Measurements from ENCODE around the gene HPX. TPM values are rescaled to one million over a fixed set of nuclear protein-coding genes. Genes with fewer than 3 reads are reported as not detected.

HPX gene
- total and polyA plus RNA-seq, 4 donors: 2,251 to 9,224 (median 5,760) TPM

DNA sequence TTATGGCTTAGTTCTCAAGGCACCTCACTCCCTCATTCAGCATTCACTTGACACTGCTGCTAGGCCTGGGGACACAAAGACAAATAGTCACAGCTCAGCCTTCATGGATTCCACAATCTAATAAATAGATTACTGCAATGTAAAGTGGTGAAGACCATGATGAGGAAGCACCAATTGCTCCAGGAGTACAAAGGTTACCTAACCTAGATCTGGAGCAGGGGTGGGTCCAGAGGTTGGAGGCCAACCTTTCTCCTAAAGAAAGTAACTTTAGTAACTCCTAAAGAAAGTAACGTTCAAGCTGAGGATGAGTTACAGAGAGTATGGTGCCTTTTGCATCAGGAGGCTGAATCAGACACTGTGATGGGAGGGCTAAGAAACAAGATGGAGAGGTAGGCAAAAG is 28.8 kb upstream of the HPX start:
- no peaks in the 10 kb centered on the region for H3K27me3 ChIP-seq (ENCODE audit: control insufficient read depth in 4 of 4, insufficient read depth in 4 of 4, low read length in 3 of 4)
- H3K36me3 ChIP-seq (ENCODE audit: control insufficient read depth in 4 of 4, insufficient read depth in 3 of 4, low read depth in 1 of 4, low read length in 3 of 4): no peaks in the 10 kb centered on the region
- TF ChIP-seq SP1 (IDR thresholded peaks at IDR 0.05): no peak
- TF ChIP-seq, protein P1, sequence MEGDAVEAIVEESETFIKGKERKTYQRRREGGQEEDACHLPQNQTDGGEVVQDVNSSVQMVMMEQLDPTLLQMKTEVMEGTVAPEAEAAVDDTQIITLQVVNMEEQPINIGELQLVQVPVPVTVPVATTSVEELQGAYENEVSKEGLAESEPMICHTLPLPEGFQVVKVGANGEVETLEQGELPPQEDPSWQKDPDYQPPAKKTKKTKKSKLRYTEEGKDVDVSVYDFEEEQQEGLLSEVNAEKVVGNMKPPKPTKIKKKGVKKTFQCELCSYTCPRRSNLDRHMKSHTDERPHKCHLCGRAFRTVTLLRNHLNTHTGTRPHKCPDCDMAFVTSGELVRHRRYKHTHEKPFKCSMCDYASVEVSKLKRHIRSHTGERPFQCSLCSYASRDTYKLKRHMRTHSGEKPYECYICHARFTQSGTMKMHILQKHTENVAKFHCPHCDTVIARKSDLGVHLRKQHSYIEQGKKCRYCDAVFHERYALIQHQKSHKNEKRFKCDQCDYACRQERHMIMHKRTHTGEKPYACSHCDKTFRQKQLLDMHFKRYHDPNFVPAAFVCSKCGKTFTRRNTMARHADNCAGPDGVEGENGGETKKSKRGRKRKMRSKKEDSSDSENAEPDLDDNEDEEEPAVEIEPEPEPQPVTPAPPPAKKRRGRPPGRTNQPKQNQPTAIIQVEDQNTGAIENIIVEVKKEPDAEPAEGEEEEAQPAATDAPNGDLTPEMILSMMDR (IDR thresholded peaks at IDR 0.05; ENCODE audit: low read depth, low read length, missing input control): no peak
- TF ChIP-seq RAD21 (IDR thresholded peaks at IDR 0.05): no peak
- no peak for TF ChIP-seq HNF4A (conservative IDR thresholded peaks at IDR 0.05)
- TF ChIP-seq FOXA1 (IDR thresholded peaks at IDR 0.05): no peak
- no peak for TF ChIP-seq TAF1 (conservative IDR thresholded peaks at IDR 0.05)
- TF ChIP-seq YY1 (IDR thresholded peaks at IDR 0.05): no peak
- no peak for TF ChIP-seq NR2F2 (IDR thresholded peaks at IDR 0.05)
- 88% methylated on average over 1 of the region's 1 CpG for WGBS
- DNase-seq (ENCODE audit: low spot score): no peak
- no peak overlapping the region for H3K27ac ChIP-seq (ENCODE audit: low read depth in 1 of 2, low read length in 2 of 2)
- no peaks in the 10 kb centered on the region for H3K9me3 ChIP-seq (ENCODE audit: control insufficient read depth in 4 of 4, low read length in 3 of 4)
- no peak overlapping the region for H3K4me3 ChIP-seq (ENCODE audit: low read depth in 1 of 3, low read length in 3 of 3)
- H3K4me1 ChIP-seq (ENCODE audit: control insufficient read depth in 4 of 4, insufficient read depth in 4 of 4, low read length in 3 of 4): peaks cover 5 to 18% (median 10%) of the 10 kb centered on the region in 4 donors
- no peak overlapping the region for H3K9ac ChIP-seq (ENCODE audit: low read depth in 1 of 2, low read length in 2 of 2)

DNA sequence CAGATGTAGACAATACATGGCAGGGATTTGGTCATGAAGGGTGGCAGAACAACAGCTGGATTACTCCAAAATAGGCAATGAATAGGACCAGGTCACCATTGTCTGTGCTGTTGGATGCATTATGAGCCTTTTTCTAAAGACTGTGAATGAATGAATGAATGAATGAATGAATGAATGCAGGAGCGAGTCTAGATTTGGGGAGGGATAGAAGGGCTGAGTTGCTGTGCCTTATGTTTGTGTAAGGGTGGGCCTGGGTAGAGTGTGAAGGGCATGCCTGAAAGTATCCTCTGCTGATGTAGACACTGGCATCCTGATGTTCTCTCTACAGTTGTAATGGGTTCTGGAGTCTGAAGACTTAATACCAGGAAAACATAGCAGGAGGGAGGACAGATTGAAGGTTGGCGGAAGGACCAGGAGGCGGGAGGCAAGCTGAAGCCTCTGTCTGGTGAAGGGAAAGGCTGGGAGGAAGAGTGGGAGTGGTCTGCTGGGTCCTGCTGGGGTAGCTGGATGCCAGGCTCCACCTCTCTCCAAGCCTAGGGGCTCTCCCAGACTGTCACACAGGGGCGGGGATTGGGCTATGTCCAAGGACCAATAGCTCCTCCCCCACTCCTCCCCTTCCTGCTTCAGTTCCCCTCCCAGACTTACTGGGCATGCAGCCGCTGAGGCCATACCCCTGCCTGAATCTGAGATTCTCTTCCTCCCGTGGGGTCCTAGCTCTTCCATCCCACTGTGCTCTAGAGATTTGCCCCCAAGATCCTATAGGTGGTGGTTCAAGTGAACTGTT is 28.1 kb upstream of the HPX start:
- 62% methylated on average over 6 of the region's 6 CpGs for WGBS

DNA sequence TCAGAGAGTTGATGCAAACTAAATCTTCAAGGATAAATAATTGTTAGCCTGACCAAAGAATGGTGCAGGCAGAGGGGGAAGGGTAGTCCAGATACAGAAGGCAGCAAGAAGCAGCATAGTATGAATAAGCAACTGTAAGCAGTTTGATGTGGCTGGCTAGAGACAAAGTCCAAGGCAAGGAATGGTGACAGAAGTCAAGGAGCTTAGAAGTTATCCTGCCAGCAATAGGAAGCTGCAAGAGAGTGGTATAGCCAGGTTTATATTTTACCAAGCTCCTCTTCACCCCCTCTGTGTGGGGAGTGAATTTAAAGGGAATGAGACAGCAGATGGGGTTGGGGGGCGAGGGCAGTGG is 18.3 kb upstream of the HPX start:
- 90% methylated on average over 1 of the region's 1 CpG for WGBS
- DNase-seq (ENCODE audit: low spot score): no peak
- TF ChIP-seq GABPA (IDR thresholded peaks at IDR 0.05 in 1 of 2, conservative IDR thresholded peaks at IDR 0.05 in 1 of 2): no peak
- no peak for TF ChIP-seq RXRA (IDR thresholded peaks at IDR 0.05)
- TF ChIP-seq HNF4A (conservative IDR thresholded peaks at IDR 0.05): no peak
- TF ChIP-seq RAD21 (IDR thresholded peaks at IDR 0.05): no peak
- no peak for TF ChIP-seq EGR1 (IDR thresholded peaks at IDR 0.05; ENCODE audit: low read depth in 2 of 2)
- no peak for TF ChIP-seq YY1 (IDR thresholded peaks at IDR 0.05)
- TF ChIP-seq FOXA1 (IDR thresholded peaks at IDR 0.05): no peak
- TF ChIP-seq HNF4G (IDR thresholded peaks at IDR 0.05): no peak
- TF ChIP-seq, protein P2, sequence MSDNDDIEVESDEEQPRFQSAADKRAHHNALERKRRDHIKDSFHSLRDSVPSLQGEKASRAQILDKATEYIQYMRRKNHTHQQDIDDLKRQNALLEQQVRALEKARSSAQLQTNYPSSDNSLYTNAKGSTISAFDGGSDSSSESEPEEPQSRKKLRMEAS (IDR thresholded peaks at IDR 0.05): no peak
- TF ChIP-seq, protein P1 (IDR thresholded peaks at IDR 0.05; ENCODE audit: low read depth, low read length, missing input control): no peak
- TF ChIP-seq NR2F2 (IDR thresholded peaks at IDR 0.05): no peak
- no peak for TF ChIP-seq TAF1 (conservative IDR thresholded peaks at IDR 0.05)
- no peak for TF ChIP-seq JUND (IDR thresholded peaks at IDR 0.05)
- TF ChIP-seq SP1 (IDR thresholded peaks at IDR 0.05): no peak
- TF ChIP-seq, protein P3, sequence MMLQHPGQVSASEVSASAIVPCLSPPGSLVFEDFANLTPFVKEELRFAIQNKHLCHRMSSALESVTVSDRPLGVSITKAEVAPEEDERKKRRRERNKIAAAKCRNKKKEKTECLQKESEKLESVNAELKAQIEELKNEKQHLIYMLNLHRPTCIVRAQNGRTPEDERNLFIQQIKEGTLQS (IDR thresholded peaks at IDR 0.05): no peak
- no peak for TF ChIP-seq FOXA2 (IDR thresholded peaks at IDR 0.05)
- TF ChIP-seq, protein P4, sequence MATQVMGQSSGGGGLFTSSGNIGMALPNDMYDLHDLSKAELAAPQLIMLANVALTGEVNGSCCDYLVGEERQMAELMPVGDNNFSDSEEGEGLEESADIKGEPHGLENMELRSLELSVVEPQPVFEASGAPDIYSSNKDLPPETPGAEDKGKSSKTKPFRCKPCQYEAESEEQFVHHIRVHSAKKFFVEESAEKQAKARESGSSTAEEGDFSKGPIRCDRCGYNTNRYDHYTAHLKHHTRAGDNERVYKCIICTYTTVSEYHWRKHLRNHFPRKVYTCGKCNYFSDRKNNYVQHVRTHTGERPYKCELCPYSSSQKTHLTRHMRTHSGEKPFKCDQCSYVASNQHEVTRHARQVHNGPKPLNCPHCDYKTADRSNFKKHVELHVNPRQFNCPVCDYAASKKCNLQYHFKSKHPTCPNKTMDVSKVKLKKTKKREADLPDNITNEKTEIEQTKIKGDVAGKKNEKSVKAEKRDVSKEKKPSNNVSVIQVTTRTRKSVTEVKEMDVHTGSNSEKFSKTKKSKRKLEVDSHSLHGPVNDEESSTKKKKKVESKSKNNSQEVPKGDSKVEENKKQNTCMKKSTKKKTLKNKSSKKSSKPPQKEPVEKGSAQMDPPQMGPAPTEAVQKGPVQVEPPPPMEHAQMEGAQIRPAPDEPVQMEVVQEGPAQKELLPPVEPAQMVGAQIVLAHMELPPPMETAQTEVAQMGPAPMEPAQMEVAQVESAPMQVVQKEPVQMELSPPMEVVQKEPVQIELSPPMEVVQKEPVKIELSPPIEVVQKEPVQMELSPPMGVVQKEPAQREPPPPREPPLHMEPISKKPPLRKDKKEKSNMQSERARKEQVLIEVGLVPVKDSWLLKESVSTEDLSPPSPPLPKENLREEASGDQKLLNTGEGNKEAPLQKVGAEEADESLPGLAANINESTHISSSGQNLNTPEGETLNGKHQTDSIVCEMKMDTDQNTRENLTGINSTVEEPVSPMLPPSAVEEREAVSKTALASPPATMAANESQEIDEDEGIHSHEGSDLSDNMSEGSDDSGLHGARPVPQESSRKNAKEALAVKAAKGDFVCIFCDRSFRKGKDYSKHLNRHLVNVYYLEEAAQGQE (IDR thresholded peaks at IDR 0.05): no peak

More for the DNA sequence above, 28.1 kb upstream of the HPX start:
- peak; percentile 80 for DNase-seq (ENCODE audit: low spot score)
- Histone ChIP-seq H3K4me1 (ENCODE audit: control insufficient read depth in 4 of 4, insufficient read depth in 4 of 4, low read length in 3 of 4) (peaks cover 3 to 13% (median 7%) of the 10 kb centered on the region in 4 donors), H3K9ac (ENCODE audit: low read depth in 1 of 2, low read length in 2 of 2) (no peak overlapping the region), H3K9me3 (ENCODE audit: control insufficient read depth in 4 of 4, low read length in 3 of 4) (no peaks in the 10 kb centered on the region), H3K27ac (ENCODE audit: low read depth in 1 of 2, low read length in 2 of 2) (no peak overlapping the region), H3K4me3 (ENCODE audit: low read depth in 1 of 3, low read length in 3 of 3) (no peak overlapping the region), H3K36me3 (ENCODE audit: control insufficient read depth in 4 of 4, insufficient read depth in 3 of 4, low read depth in 1 of 4, low read length in 3 of 4) (peaks cover 0 to 4% (median 1%) of the 10 kb centered on the region in 4 donors), H3K27me3 (ENCODE audit: control insufficient read depth in 4 of 4, insufficient read depth in 4 of 4, low read length in 3 of 4) (no peaks in the 10 kb centered on the region)
- TF ChIP-seq SP1 (IDR thresholded peaks at IDR 0.05) (peak; percentile 40), RXRA (IDR thresholded peaks at IDR 0.05) (peak in 1 of 2 donors; percentile 6), NR2F2 (IDR thresholded peaks at IDR 0.05) (no peak), TAF1 (conservative IDR thresholded peaks at IDR 0.05) (no peak), HNF4A (conservative IDR thresholded peaks at IDR 0.05) (no peak), FOXA1 (IDR thresholded peaks at IDR 0.05) (no peak)
- TF ChIP-seq, protein P2 (IDR thresholded peaks at IDR 0.05): no peak

More for the DNA sequence above, 18.3 kb upstream of the HPX start:
- H3K27ac ChIP-seq (ENCODE audit: low read depth in 1 of 2, low read length in 2 of 2): no peak overlapping the region
- no peak overlapping the region for H3K4me3 ChIP-seq (ENCODE audit: low read depth in 1 of 3, low read length in 3 of 3)
- H3K4me1 ChIP-seq (ENCODE audit: control insufficient read depth in 4 of 4, insufficient read depth in 4 of 4, low read length in 3 of 4): no peaks in the 10 kb centered on the region
- H3K27me3 ChIP-seq (ENCODE audit: control insufficient read depth in 4 of 4, insufficient read depth in 4 of 4, low read length in 3 of 4): no peaks in the 10 kb centered on the region
- no peaks in the 10 kb centered on the region for H3K9me3 ChIP-seq (ENCODE audit: control insufficient read depth in 4 of 4, low read length in 3 of 4)
- no peak overlapping the region for H3K9ac ChIP-seq (ENCODE audit: low read depth in 1 of 2, low read length in 2 of 2)
- peaks cover 10 to 53% (median 19%) of the 10 kb centered on the region in 4 donors for H3K36me3 ChIP-seq (ENCODE audit: control insufficient read depth in 4 of 4, insufficient read depth in 3 of 4, low read depth in 1 of 4, low read length in 3 of 4)

Measured in liver (tissue), 9 donors.